Esophagus muscularis mucosa (tissue), 4 donors: ENCODE measurements around the gene NT5DC1. TPM values are rescaled to one million over a fixed set of nuclear protein-coding genes. Genes with fewer than 3 reads are reported as not detected.
A peak's percentile ranks its signal among the peaks of the same experiment; 100 is the strongest.

Experiments used
- DNase-seq: peaks from one replicate; pipeline ENCODE4 v3.0.0-alpha.2; 2017; ENCODE audit errors: extremely low spot score
- H3K27ac ChIP-seq, 4 donors: fragments of 200-600 bp; sonication (generic); replicated peaks in 1 of 4; 1 replicate in 3 of 4; 2 replicates in 1 of 4; pipeline ENCODE4 v1.5.1; 2016 to 2019; ENCODE audit warnings: mild to moderate bottlenecking in 1 of 4
- H3K27me3 ChIP-seq, 4 donors: fragments of 200-600 bp; sonication (generic); one replicate each; pipeline versions ENCODE4 v1.5.1 to v1.6.0; 2016 to 2019
- H3K36me3 ChIP-seq, 4 donors: fragments of 200-600 bp; sonication (generic); one replicate each; pipeline ENCODE4 v1.5.1; 2016 to 2019
- H3K4me1 ChIP-seq, 4 donors: fragments of 200-600 bp; sonication (generic); one replicate each; pipeline ENCODE4 v1.5.1; 2016 to 2019
- H3K4me3 ChIP-seq, 4 donors: fragments of 200-600 bp; sonication (generic); 1 replicate in 2 of 4; 2 replicates in 2 of 4; pipeline ENCODE4 v1.5.1; 2016 to 2019; ENCODE audit warnings: mild to moderate bottlenecking in 4 of 4, moderate library complexity in 1 of 4
- H3K9me3 ChIP-seq, 4 donors: fragments of 200-600 bp; sonication (generic); 1 replicate in 3 of 4; 2 replicates in 1 of 4; pipeline ENCODE4 v1.5.1; 2016 to 2019
- EP300 ChIP-seq: sonication (generic); formaldehyde crosslinking; IDR thresholded peaks from one replicate; pipeline ENCODE4 v1.6.1; 2017; ENCODE audit warnings: antibody characterized with exemption
- POLR2A ChIP-seq: fragments of 450-650 bp; IDR thresholded peaks from one replicate; pipeline ENCODE4 v1.6.1; 2017; ENCODE audit warnings: antibody characterized with exemption, moderate library complexity, mild to moderate bottlenecking, low read depth
- POLR2AphosphoS5 ChIP-seq, 2 donors: sonication (generic); formaldehyde crosslinking; IDR thresholded peaks; one replicate each; pipeline ENCODE4 v1.6.1; 2017; ENCODE audit warnings: antibody characterized with exemption in 2 of 2
- WGBS: methylation state at CpG from one replicate; pipeline ENCODE4 v1.1.5; 2018; 5-methylcytosine and 5-hydroxymethylcytosine counted together
- intact Hi-C: fragments of 100-400 bp; cut with DNase I; formaldehyde crosslinking; loops from one replicate; pipeline ENCODE4 v1.15.1; 2023
- total RNA-seq, 4 donors: library from RNA; depleted of rRNA; stranded (reverse); fragments of >200 nt; gene quantifications; one replicate each; pipeline versions ENCODE4 v1.1.0 to v1.2.1, GENCODE V29; 2016
- TF ChIP-seq, protein P1 (sequence below), 3 experiments: fragments of 200-600 bp in 2 of 3; fragments of 450-650 bp in 1 of 3; sonication (generic) in 2 of 3; IDR thresholded peaks; one replicate each; pipeline ENCODE4 v1.5.1; 2017 to 2019; ENCODE audit warnings: antibody characterized with exemption in 3 of 3, mild to moderate bottlenecking in 2 of 3, moderate library complexity in 1 of 3

Gene NT5DC1
- total RNA-seq, 4 donors from 2014 or later = 4.1 to 8.4 (median 6.7) TPM

GRCh38 chr6:116111552-116112528 lies 11.2 kb downstream of the NT5DC1 start:
- no peak for DNase-seq
- TF ChIP-seq, protein P1, sequence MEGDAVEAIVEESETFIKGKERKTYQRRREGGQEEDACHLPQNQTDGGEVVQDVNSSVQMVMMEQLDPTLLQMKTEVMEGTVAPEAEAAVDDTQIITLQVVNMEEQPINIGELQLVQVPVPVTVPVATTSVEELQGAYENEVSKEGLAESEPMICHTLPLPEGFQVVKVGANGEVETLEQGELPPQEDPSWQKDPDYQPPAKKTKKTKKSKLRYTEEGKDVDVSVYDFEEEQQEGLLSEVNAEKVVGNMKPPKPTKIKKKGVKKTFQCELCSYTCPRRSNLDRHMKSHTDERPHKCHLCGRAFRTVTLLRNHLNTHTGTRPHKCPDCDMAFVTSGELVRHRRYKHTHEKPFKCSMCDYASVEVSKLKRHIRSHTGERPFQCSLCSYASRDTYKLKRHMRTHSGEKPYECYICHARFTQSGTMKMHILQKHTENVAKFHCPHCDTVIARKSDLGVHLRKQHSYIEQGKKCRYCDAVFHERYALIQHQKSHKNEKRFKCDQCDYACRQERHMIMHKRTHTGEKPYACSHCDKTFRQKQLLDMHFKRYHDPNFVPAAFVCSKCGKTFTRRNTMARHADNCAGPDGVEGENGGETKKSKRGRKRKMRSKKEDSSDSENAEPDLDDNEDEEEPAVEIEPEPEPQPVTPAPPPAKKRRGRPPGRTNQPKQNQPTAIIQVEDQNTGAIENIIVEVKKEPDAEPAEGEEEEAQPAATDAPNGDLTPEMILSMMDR (IDR thresholded peaks at IDR 0.05) = peak in 1 of 3 experiments; percentile 27
- no peak for TF ChIP-seq POLR2AphosphoS5 (IDR thresholded peaks at IDR 0.05)
- Histone ChIP-seq H3K27me3 (no peaks in the 10 kb centered on the region), H3K4me3 (no peak overlapping the region), H3K36me3 (peaks cover 12 to 74% (median 54%) of the 10 kb centered on the region in 4 donors), H3K9me3 (no peaks in the 10 kb centered on the region), H3K4me1 (no peaks in the 10 kb centered on the region), H3K27ac (no peak overlapping the region)
- intact Hi-C loops = no loop called here
- 82% methylated on average over 5 of the region's 5 CpGs for WGBS

DNA sequence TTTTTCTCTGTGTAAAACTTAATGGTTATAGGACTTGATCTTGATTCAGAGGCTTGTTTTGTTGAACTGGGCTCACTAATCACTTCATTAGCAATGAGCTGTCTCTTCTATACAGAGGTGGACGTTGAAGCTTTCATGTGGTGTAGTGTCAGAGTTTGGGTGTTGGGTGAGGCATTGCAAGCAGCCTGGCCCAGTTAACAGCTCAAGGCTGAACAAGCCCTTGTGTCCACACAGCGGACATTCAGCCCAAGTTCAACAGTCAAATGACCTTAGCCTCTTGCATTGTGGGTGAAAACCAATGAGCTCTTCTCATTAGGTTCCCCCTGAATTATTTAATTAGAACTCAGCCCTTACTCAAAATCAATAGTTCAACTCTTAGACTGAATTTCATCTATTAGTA lies 12.7 kb downstream of the NT5DC1 start:
- Histone ChIP-seq H3K4me1 (no peaks in the 10 kb centered on the region), H3K27ac (no peak overlapping the region), H3K9me3 (no peaks in the 10 kb centered on the region), H3K4me3 (no peak overlapping the region), H3K36me3 (peaks cover 17 to 76% (median 60%) of the 10 kb centered on the region in 4 donors), H3K27me3 (no peaks in the 10 kb centered on the region)
- no peak for DNase-seq
- TF ChIP-seq POLR2AphosphoS5 (IDR thresholded peaks at IDR 0.05) (no peak), POLR2A (no peak), EP300 (no peak)
- TF ChIP-seq, protein P1 (IDR thresholded peaks at IDR 0.05) = no peak
- intact Hi-C loops = no loop called here
- WGBS = 95% methylated on average over 2 of the region's 2 CpGs

DNA sequence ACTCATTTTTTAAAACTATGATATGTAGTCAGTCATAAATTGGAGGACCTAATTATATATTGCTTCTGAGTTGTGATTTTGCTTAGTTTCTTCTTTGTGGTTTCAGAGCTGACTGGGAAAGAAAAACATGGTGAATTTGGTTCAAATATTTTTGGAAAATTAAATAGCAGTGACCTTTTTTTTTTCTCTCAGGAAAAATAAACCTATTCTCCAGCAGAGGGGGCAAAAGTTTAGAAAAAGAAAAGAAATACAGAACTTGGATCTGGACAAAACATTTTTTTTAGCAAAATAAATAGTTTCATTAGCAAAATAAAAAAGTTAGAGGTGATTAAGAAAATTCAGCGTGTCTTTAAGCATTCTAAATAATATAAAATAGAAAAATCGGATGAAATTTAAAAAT lies 15.1 kb downstream of the NT5DC1 start:
- peaks cover 10 to 61% (median 45%) of the 10 kb centered on the region in 4 donors for H3K36me3 ChIP-seq
- H3K9me3 ChIP-seq = no peaks in the 10 kb centered on the region
- intact Hi-C loops = no loop called here
- no peaks in the 10 kb centered on the region for H3K4me1 ChIP-seq
- no peak overlapping the region for H3K4me3 ChIP-seq
- TF ChIP-seq, protein P1 (IDR thresholded peaks at IDR 0.05) = peak in 2 of 3 experiments; percentile 22 to 32
- no peak for TF ChIP-seq POLR2AphosphoS5 (IDR thresholded peaks at IDR 0.05)
- no peak for TF ChIP-seq EP300
- DNase-seq = no peak
- H3K27me3 ChIP-seq = no peaks in the 10 kb centered on the region
- H3K27ac ChIP-seq = no peak overlapping the region
- 68% methylated on average over 2 of the region's 2 CpGs for WGBS

DNA sequence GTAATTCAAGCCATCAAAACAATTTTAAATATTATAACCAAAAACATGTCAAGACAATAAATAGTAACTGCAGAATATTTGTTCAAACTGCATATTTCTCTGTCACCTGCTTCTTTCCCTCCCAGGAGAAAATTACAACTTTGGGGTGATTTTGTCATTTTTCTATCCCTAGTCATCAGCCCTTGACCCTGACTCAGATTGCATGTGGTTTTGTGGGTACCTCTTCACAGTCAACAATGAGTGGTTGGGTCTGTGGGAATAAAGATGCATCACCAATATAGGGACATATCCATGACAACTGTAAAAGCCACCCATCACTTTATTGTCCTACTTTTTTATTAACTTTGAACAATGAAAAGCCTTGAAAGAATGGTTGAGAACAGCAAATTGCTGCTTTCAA lies 18.0 kb downstream of the NT5DC1 start:
- Histone ChIP-seq H3K4me1 (no peaks in the 10 kb centered on the region), H3K36me3 (peaks cover 5 to 37% (median 30%) of the 10 kb centered on the region in 4 donors), H3K9me3 (no peaks in the 10 kb centered on the region), H3K27me3 (no peaks in the 10 kb centered on the region), H3K27ac (no peak overlapping the region), H3K4me3 (no peak overlapping the region)
- no peak for DNase-seq
- intact Hi-C loops = no loop called here
- TF ChIP-seq POLR2AphosphoS5 (IDR thresholded peaks at IDR 0.05) (no peak), POLR2A (no peak), EP300 (no peak)
- TF ChIP-seq, protein P1 (IDR thresholded peaks at IDR 0.05) = no peak
